Stimulated activated CD4-positive, alpha-beta T cell treated with anti-CD3 and anti-CD28 coated beads, TNF-alpha, amount 100 ng/mL, for 4 hours (primary cell): Measurements from ENCODE around the gene SLC19A1.

ENCODE experiments used
- DNase-seq, 3 experiments: peaks; one replicate each; pipeline ENCODE4 v3.0.0-alpha.2; 2020; ENCODE audit warnings: low read depth in 3 of 3

Gene SLC19A1

DNA sequence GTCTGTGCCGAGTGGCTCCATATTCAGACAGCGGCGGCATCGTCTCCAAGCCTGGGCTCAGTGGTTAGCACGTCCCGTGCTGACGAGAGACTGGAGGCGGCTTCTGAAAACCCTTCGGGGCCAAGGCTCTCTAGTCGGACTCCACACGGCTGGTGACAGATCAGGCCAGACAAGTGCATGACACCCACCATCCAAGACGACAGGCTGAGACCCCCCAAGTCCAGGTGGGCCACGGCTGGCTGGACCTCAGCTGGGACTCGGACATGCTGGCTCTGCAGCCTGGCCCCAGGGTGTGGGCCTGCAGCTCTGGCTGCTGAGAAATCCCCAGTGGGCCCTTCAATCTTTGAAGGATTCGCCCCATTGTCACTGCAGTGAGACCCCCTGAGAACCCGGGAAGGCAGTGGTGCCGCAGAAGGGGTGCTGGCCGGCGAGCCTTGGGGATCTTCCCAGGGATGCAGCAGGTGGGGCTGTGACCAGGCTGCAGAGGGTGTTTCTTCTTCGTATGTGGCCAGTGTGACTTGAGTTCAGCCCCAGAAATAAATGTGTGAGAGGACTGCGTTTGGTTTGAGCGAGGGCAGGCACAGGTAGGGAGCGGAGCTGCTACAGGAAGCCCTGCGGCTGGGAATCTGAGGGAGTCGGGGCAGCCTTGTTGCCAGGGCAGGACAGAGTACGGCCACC is 15.9 kb upstream of the SLC19A1 start:
- DNase-seq, result no peak

GRCh38 chr21:45557616-45558043 is 15.4 kb upstream of the SLC19A1 start:
- DNase-seq, result no peak

DNA sequence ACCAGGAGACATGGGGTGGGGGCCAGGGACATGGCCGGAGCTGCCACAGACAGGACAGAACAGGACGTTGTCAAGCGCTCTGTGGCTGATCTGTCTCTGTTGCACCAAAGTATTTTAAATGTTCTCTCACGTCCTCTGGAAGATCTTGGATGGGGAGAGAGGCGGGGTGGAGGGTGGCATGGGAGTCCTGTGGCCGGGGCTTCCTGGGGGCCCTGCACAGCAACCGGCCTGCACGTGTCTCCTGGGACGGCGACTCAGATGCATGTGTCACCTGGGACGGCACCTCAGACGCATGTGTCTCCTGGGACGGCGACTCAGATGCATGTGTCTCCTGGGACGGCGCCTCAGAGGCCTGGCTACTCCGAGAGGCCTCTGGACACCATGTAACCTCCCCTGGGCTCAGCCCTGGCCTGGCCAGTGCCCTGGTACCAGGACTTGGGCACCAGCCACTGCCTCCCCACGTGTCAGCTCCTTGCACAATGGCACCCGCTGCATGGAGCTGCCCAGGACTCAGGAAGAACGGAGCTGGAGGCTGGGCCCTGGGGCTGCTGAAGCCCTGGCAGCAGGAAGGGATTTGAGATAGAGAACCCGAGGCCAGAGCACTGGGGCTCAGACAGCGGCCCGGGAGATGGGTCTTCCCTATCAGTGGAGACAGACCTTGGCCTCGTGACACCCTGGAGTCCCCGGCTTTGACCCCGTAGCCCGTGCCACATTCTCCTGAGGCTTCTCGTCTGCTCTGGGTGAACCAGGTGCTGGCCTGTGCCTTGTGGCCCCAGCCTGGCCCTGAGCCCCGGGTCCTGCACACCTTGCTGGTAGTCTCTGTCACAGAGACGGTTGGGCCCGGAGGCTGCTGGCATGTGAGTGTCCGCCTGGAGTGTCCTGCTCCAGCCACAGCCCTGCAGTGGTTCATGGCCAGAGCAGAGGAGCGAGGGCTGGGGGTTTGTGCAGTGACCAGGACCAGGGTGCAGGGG is 14.7 kb upstream of the SLC19A1 start:
- no peak for DNase-seq

GRCh38 chr21:45556302-45556644 is 14.0 kb upstream of the SLC19A1 start:
- DNase-seq, result no peak

GRCh38 chr21:45555557-45556301 is 13.5 kb upstream of the SLC19A1 start:
- peak in 2 of 3 experiments; percentile 37 to 43 for DNase-seq

GRCh38 chr21:45555251-45555556 is 13.0 kb upstream of the SLC19A1 start:
- DNase-seq, result no peak

DNA sequence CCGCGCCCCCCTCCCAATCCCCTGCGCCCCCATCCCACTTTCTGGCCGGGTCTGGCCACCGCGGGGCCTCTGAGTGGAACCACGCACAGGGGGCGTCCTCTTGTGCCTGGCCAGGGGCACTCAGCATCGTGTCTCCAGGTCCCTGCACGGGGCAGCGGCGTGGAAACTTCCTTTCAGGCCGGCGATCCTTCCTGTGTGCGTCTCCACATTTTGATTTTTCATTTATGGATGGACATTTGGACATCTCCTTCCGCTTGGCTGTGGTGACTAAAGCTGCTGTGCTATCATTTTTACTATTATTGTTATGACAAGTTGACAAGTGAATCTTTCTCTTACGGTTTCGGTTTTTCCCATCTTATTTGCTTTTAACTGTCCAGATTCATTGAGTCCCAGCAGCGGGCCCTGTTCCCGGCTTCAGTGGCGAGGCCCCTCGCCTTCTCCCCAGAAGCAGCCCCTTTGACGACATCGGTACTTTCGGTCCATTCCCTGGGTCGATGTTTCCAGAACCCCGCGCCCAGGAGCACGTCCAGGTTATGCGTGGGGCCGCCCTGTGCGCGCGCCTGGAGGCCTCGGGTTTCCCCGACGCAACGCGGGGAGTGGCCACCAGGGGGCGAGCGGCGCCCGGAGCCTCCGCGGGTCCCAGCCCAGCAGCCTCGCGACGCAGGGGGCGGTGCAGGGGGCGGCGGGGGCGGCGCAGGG is 12.4 kb upstream of the SLC19A1 start:
- peak; percentile 80 to 88 (median 81) for DNase-seq

- no peak for DNase-seq
These were observed 10.6 kb upstream of the SLC19A1 start for GRCh38 chr21:45552696-45553391.

DNA sequence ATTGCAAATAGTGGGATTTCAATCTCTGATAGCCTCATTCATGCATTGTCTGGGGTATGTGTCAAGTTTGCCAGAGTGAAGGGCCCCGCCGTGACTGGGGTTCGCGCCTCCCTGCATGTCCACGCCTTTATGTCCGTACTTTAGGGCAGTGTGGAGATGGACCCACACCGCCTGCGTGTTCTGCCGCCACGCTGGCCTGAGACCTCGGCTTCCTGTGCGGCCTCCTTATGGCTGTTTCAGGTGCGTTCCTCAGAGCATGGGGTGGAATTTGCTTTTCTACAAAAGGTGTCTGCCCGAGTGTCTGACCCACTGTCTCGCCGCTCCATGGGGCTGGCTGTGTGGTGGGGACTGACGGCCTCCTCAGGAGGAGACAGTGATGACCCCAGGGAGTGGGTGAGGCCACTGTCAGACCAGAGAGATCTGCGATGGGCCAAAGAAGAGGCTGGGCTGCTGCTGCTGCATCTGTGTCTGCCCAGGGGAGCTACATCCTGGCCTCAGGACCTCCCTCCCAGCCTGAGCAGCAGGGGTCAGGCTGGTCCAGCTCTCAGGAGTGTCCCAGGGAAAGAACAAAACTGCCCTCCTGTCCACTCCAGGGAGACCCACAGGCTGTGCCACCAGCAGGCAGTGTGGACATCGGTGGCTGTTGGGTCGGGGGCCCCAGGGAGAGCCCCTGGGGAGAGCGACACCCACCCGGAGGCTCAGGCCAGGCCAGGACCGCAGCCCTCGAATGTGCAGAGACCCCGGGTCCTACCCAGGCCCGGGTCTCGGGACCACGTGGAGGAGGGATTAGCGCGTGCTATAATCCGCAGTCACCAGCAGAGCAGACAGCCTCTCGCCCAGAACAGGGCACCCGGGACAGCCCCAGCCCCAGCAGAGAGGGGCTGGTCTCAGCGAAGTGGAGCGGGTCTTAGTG is 9.8 kb upstream of the SLC19A1 start:
- no peak for DNase-seq

GRCh38 chr21:45551316-45551715 is 9.1 kb upstream of the SLC19A1 start:
- DNase-seq, result no peak

GRCh38 chr21:45550522-45551210 is 8.4 kb upstream of the SLC19A1 start:
- no peak for DNase-seq

DNA sequence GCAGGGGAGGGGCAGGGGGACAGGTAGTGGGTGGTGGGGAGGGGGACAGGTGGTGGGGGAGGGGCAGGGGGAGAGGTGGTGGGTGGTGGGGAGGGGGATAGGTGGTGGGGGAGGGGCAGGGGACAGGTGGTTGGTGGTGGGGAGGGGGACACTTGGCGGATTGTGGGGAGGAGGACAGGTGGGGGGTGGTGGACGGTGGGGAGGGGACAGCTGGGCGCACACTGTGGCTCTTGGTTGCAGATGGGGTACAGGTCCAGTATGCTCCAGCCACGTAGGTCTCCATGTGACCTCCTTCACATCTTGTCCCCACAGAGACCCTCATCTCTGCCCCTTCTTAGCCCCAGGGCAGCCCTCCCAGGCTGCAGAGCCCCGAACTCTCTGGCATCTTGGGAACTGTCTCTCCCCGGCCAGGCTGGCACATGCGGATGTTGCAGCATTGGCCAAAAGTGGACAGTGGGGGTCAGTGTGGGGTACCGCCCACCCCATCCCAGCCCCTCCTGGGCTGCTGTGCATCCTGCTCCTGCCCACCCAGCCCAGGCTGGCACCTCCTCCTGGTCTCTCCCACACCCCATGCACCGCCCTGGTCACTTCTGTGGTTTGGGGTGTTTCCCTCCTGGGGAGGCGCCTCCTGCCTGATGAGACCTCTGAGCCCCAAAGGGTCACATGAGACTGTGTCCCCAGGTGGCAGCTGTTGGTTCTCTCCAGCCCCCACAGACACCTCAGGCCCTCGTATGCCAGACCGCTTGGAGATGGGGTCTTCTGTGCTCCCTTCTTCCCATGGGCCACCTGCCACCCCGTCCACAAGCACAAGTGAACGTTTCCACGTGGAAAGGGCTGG is 7.6 kb upstream of the SLC19A1 start:
- no peak for DNase-seq

DNA sequence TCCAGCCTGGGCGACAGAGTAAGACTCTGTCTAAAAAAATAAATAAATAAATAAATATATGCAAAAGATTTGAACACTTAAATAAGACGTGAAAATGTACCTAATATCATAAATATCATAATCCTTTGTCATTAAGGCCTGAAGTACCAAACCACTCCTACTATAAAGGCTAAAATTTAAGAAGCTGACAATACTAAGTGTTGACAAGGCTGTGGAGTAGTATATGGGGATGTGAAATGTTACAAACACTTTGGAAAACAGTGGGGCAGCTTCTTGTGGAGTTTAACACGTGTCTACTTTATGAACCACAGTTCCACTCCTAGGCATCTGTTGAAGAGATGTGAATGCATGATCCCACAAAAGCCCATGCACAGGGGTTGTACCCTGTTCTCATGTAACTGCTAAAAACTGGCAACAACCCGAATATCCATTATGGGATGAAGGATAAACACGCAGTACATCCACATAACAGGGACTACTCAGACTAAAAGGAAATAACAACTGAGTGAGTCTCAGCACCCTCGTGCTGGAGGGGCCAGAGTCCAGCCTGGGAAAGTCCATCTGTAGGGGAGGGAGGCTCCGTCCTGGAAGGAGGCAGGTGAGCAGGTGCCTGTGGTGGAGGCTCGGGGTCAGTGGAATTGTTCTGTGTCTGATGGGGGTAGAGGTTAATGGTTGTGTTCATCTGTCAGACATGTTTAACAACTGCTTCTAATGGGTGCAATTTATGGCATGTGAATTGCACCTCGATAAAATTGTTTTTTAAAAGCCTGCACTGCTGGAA is 6.7 kb upstream of the SLC19A1 start:
- no peak for DNase-seq

- DNase-seq, result no peak
These were observed 5.3 kb upstream of the SLC19A1 start for GRCh38 chr21:45547545-45547900.

GRCh38 chr21:45546636-45547544 is 4.7 kb upstream of the SLC19A1 start:
- no peak for DNase-seq

GRCh38 chr21:45545691-45546531 is 3.7 kb upstream of the SLC19A1 start:
- DNase-seq, result no peak
